Parathyroid adenoma (tissue), 2 donors: ENCODE measurements around the gene SRGAP1.

ENCODE experiments used
- H2AFZ ChIP-seq: fragments of 300-600 bp; sonication (generic); one replicate; pipeline ENCODE4 v1.7.0; 2017; ENCODE audit warnings: antibody characterized with exemption, mild to moderate bottlenecking
- H3K27ac ChIP-seq: fragments of 300-600 bp; sonication (generic); one replicate; pipeline ENCODE4 v1.7.0; 2017
- H3K27me3 ChIP-seq: fragments of 300-600 bp; sonication (generic); one replicate; pipeline ENCODE4 v1.7.0; 2017; ENCODE audit warnings: low read length; ENCODE audit not compliant: control insufficient read depth, insufficient read depth
- H3K36me3 ChIP-seq: fragments of 300-600 bp; sonication (generic); one replicate; pipeline ENCODE4 v1.7.0; 2017; ENCODE audit warnings: low read length; ENCODE audit not compliant: control insufficient read depth, insufficient read depth
- H3K4me1 ChIP-seq: fragments of 300-600 bp; sonication (generic); one replicate; pipeline ENCODE4 v1.7.0; 2017; ENCODE audit warnings: control low read depth
- H3K4me2 ChIP-seq: fragments of 300-600 bp; sonication (generic); one replicate; pipeline ENCODE4 v1.7.0; 2017; ENCODE audit warnings: low read length
- H3K4me3 ChIP-seq: fragments of 300-600 bp; sonication (generic); one replicate; pipeline ENCODE4 v1.7.0; 2017; ENCODE audit warnings: low read depth, low read length
- H3K79me2 ChIP-seq: fragments of 300-600 bp; sonication (generic); one replicate; pipeline ENCODE4 v1.7.0; 2017; ENCODE audit warnings: control low read depth
- H3K9ac ChIP-seq: fragments of 300-600 bp; sonication (generic); one replicate; pipeline ENCODE4 v1.7.0; 2017; ENCODE audit warnings: mild to moderate bottlenecking
- H3K9me3 ChIP-seq: fragments of 300-600 bp; sonication (generic); one replicate; pipeline ENCODE4 v1.7.0; 2017; ENCODE audit warnings: low read length; ENCODE audit not compliant: control insufficient read depth
- TF ChIP-seq, protein P1 (sequence below): fragments of 300-600 bp; sonication (generic); IDR thresholded peaks from one replicate; pipeline ENCODE4 v1.7.0; 2017; ENCODE audit warnings: antibody characterized with exemption, mild to moderate bottlenecking
- donor health status: primary hyperparathyroidism.

The SRGAP1 gene

DNA sequence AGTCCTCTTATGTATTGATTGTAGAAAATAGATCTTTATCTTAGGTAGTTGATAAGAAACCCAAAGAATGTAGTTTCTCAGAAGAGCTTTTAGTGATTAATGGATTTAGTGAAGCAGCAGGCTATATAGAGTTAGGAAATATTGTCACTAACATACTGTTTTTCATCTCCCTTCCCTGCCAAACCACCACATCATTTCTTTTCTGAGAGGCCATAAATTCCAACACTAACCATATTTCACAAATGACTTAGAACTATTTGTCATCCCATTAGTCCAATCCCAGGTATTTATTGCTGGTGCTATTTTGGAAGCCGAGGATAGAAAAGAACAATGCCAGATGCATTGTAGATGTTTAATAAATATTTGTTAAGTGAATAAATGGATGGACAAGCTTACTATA is 191.9 kb downstream of the SRGAP1 start:
- Histone ChIP-seq H3K4me3 (no peak overlapping the region), H3K4me1 (no peaks in the 10 kb centered on the region), H3K4me2 (no peak overlapping the region), H3K36me3 (peaks cover 3% of the 10 kb centered on the region), H3K79me2 (no peaks in the 10 kb centered on the region), H2AFZ (no peak overlapping the region), H3K27ac (no peak overlapping the region), H3K27me3 (no peaks in the 10 kb centered on the region), H3K9ac (no peak overlapping the region), H3K9me3 (no peaks in the 10 kb centered on the region)
- TF ChIP-seq, protein P1, sequence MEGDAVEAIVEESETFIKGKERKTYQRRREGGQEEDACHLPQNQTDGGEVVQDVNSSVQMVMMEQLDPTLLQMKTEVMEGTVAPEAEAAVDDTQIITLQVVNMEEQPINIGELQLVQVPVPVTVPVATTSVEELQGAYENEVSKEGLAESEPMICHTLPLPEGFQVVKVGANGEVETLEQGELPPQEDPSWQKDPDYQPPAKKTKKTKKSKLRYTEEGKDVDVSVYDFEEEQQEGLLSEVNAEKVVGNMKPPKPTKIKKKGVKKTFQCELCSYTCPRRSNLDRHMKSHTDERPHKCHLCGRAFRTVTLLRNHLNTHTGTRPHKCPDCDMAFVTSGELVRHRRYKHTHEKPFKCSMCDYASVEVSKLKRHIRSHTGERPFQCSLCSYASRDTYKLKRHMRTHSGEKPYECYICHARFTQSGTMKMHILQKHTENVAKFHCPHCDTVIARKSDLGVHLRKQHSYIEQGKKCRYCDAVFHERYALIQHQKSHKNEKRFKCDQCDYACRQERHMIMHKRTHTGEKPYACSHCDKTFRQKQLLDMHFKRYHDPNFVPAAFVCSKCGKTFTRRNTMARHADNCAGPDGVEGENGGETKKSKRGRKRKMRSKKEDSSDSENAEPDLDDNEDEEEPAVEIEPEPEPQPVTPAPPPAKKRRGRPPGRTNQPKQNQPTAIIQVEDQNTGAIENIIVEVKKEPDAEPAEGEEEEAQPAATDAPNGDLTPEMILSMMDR = no peak

DNA sequence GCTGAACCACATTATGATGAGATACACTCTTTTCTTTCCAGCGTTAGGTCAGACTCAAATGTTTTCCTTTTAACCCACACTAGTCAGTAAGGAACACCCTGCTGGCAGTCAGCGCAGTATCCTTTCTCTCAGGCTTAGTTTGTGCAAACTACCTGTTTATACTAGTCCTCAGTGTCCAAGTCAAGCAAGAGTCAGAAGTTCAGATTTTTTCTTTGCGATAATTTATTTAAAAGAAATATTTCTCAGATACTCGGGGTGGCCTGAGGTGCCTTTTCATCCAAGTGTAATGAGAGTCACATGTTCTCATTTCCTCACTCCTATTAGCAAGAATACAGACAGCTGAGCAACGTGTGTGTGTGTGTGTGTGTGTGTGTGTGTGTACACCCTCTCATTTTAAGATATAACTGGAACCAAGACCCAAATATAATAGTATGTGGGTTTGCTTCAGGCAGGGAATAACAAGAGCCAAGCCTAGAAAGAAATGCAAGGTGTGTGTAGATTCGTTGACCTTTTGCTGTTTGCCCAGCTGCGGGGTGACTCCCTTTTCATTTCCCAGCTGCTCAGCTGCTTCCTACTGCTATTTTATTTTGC is 194.9 kb downstream of the SRGAP1 start:
- no peak overlapping the region for H2AFZ ChIP-seq
- H3K4me3 ChIP-seq = no peak overlapping the region
- no peaks in the 10 kb centered on the region for H3K27me3 ChIP-seq
- no peaks in the 10 kb centered on the region for H3K79me2 ChIP-seq
- H3K4me2 ChIP-seq = no peak overlapping the region
- no peaks in the 10 kb centered on the region for H3K4me1 ChIP-seq
- no peaks in the 10 kb centered on the region for H3K9me3 ChIP-seq
- TF ChIP-seq, protein P1 = no peak
- H3K36me3 ChIP-seq = peaks cover 3% of the 10 kb centered on the region
- no peak overlapping the region for H3K27ac ChIP-seq
- H3K9ac ChIP-seq = no peak overlapping the region

DNA sequence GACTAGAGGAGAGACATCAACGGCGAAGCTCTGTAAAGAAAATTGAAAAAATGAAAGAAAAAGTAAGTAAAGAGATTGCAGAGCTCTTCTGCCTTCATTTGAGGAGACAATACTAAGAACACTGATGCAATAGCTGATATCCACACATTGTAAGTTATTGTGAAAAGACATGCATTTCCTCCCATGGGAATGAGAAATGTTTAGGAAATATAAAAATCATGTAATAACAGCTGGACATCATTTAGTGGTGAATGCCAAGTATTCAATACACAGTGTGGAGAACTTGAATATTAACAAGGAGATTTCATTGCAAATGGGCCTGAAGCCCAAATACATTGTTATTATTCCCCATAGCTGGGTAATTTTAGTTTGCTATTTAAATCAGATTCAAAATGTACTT is 198.4 kb downstream of the SRGAP1 start:
- no peak overlapping the region for H3K4me2 ChIP-seq
- H2AFZ ChIP-seq = no peak overlapping the region
- H3K4me3 ChIP-seq = no peak overlapping the region
- H3K36me3 ChIP-seq = no peaks in the 10 kb centered on the region
- H3K9ac ChIP-seq = no peak overlapping the region
- no peaks in the 10 kb centered on the region for H3K79me2 ChIP-seq
- H3K4me1 ChIP-seq = no peaks in the 10 kb centered on the region
- TF ChIP-seq, protein P1 = no peak
- H3K27ac ChIP-seq = no peak overlapping the region
- no peaks in the 10 kb centered on the region for H3K9me3 ChIP-seq
- H3K27me3 ChIP-seq = no peaks in the 10 kb centered on the region

DNA sequence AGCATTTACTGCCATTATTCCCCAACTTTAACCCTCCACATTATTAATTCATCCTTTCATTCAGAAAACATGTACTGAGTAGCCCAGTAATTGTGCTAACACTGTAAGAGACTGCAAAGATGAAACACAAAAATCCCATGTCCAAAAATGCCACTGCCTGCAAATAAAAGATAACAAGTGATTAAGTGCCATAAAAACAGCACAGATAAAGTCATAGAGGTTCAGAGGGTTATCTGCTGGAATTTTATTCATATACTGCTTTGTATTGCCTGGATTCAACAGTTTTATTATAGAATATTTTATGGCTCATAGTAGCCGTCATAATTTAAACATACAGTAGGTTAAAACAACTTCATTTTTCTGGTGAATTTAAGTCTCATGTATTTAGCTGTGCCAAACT is 199.7 kb downstream of the SRGAP1 start:
- Histone ChIP-seq H3K9ac (no peak overlapping the region), H3K4me2 (no peak overlapping the region), H3K79me2 (no peaks in the 10 kb centered on the region), H3K27ac (no peak overlapping the region), H2AFZ (no peak overlapping the region), H3K9me3 (no peaks in the 10 kb centered on the region), H3K4me3 (no peak overlapping the region), H3K27me3 (no peaks in the 10 kb centered on the region), H3K4me1 (no peaks in the 10 kb centered on the region), H3K36me3 (no peaks in the 10 kb centered on the region)
- TF ChIP-seq, protein P1 = no peak

DNA sequence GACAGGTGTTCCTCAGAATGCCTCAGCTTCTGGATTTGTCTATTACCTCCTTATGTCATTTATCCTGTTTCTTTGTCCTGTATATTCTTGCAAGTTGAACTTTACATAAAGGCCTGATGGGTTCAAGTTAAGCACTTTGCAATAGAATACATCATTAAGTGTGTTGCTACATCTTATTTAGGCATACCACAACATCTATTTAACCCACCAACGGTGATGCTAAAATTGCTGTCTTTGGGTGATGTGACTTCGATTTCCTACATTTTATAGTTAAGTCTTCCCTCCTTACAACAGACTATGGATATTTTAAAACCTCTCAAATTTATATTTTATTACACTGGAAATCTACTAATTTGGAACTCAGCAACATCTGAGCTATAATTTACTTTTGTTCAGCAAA is 206.6 kb downstream of the SRGAP1 start:
- no peak overlapping the region for H3K9ac ChIP-seq
- H3K9me3 ChIP-seq = no peaks in the 10 kb centered on the region
- H3K27me3 ChIP-seq = no peaks in the 10 kb centered on the region
- H3K4me1 ChIP-seq = peaks cover 2% of the 10 kb centered on the region
- no peaks in the 10 kb centered on the region for H3K36me3 ChIP-seq
- TF ChIP-seq, protein P1 = no peak
- no peak overlapping the region for H3K4me3 ChIP-seq
- no peak overlapping the region for H2AFZ ChIP-seq
- no peak overlapping the region for H3K4me2 ChIP-seq
- no peaks in the 10 kb centered on the region for H3K79me2 ChIP-seq
- no peak overlapping the region for H3K27ac ChIP-seq
